NCI-H460 (cell line): ENCODE results near the gene E2F4. TPM values are rescaled to one million over a fixed set of nuclear protein-coding genes. Genes with fewer than 3 reads are reported as not detected.

Experiments used
- DNase-seq: peaks from one replicate; pipeline ENCODE4 v3.0.0-alpha.2; 2016; ENCODE audit warnings: low read depth; ENCODE audit errors: extremely low read depth
- polyA plus RNA-seq: library from polyadenylated mRNA; depleted of rRNA; stranded (reverse); fragments of >200 nt; gene quantifications from 2 replicates; pipeline ENCODE4 v1.2.3, GENCODE V29; 2014; cell fraction: nucleus; rRNA removed
- total RNA-seq: library from RNA; depleted of rRNA; stranded (reverse); fragments of >200 nt; shearing (Covaris generic); gene quantifications from 2 replicates; pipeline ENCODE4 v1.2.3, GENCODE V29; 2014; rRNA removed

The E2F4 gene
- 122 TPM in 2 replicates for total RNA-seq
- 486 and 555 TPM in 2 replicates for polyA plus RNA-seq

GRCh38 chr16:67191995-67192681 lies at the start of gene E2F4:
E2F4 (plus strand) TSS chr16:67192155; CDS start chr16:67192228, 73 bp downstream.
- peak; percentile 91 for DNase-seq

- DNase-seq, result no peak
Measured at GRCh38 chr16:67142342-67142741, 49.6 kb upstream of the E2F4 start.

- DNase-seq, result no peak
Measured at GRCh38 chr16:67144943-67145342, 47.0 kb upstream of the E2F4 start.

- no peak for DNase-seq
Measured at GRCh38 chr16:67145746-67146145, 46.2 kb upstream of the E2F4 start.

- DNase-seq, result no peak
Measured at GRCh38 chr16:67146523-67147357, 45.2 kb upstream of the E2F4 start.

- no peak for DNase-seq
Measured at GRCh38 chr16:67147437-67148140, 44.4 kb upstream of the E2F4 start.

GRCh38 chr16:67148221-67148620 lies 43.7 kb upstream of the E2F4 start:
- no peak for DNase-seq

- no peak for DNase-seq
Measured at GRCh38 chr16:67148656-67149275, 43.2 kb upstream of the E2F4 start.

GRCh38 chr16:67149276-67150046 lies 42.5 kb upstream of the E2F4 start:
- DNase-seq, result no peak

- DNase-seq, result no peak
Measured at GRCh38 chr16:67150047-67150832, 41.7 kb upstream of the E2F4 start.

GRCh38 chr16:67150833-67151396 lies 41.0 kb upstream of the E2F4 start, which contains the start of gene B3GNT9:
B3GNT9 (minus strand) TSS chr16:67150998; CDS start chr16:67150485, 513 bp downstream.
- no peak for DNase-seq

- no peak for DNase-seq
Measured at GRCh38 chr16:67151431-67152097, 40.4 kb upstream of the E2F4 start.

- DNase-seq, result no peak
Measured at GRCh38 chr16:67154578-67155294, 37.2 kb upstream of the E2F4 start.

GRCh38 chr16:67155295-67156142 lies 36.4 kb upstream of the E2F4 start:
- no peak for DNase-seq

GRCh38 chr16:67156143-67156844 lies 35.7 kb upstream of the E2F4 start:
- no peak for DNase-seq
